GDM1 (cell line): ENCODE data around the gene FITM2.
"Not testable (repeated sequence)": the region's sequence is repeated elsewhere in the genome, so short reads cannot be mapped to it uniquely, and the experiment has no call there.

Source experiments
- DNase-seq: peaks from one replicate; lab custom pipeline; 2025; lab: John Stamatoyannopoulos, UW

Gene FITM2

DNA sequence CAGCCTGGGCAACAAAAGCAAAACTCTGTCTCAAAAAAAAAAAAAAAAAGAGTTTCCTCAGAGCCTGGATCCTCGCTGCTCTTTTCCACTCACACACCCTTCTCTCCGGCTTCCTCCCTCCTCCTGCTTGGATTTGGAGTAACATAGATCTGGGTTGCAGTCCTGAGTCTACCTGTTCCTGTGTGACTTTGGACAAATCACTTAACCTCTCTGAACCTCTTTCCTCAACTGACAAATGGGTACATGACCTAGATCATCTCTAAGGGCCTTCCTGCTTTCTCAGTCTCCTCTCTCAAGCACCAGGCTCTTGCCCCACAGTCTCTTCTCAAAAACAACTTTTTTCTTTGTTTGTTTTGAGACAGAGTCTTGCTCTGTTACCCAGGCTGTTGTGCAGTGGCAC is 20.2 kb upstream of the FITM2 start:
- DNase-seq, result no peak

DNA sequence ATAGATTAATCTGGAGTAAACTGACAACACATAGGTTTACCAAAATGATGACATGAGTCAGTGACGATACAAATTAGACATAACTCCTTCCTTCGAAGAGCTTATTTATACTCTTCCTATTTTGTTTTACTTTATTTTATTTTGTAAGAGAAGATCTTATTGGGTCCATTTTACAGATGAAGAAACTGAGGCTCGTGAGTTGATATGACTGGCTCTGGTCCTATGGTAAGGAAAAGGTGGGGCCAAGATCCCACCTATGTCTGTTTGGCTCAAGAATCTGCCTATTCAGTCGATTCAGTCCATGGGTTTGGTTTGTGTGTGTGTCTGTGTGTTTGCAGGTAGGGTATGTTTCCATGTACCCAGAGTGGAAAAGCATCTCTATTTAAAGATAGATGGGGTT is 17.4 kb upstream of the FITM2 start:
- no peak for DNase-seq

DNA sequence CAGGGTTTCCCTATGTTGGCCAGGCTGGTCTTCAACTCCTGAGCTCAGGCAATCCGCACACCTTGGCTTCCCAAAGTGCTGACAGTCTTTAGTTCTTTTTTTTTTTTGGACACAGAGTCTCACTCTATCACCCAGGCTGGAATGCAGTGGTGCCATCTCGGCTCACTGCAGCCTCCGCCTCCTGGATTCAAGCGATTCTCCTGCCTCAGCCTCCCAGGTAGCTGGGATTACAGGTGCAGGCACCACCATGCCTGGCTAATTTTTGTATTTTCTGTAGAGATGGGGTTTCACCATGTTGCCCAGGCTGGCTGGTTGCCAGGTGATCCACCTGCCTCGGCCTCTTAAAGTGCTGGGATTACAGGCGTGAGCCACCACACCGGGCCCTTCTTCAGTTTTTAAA is 16.7 kb upstream of the FITM2 start:
- DNase-seq, result not testable (repeated sequence)

DNA sequence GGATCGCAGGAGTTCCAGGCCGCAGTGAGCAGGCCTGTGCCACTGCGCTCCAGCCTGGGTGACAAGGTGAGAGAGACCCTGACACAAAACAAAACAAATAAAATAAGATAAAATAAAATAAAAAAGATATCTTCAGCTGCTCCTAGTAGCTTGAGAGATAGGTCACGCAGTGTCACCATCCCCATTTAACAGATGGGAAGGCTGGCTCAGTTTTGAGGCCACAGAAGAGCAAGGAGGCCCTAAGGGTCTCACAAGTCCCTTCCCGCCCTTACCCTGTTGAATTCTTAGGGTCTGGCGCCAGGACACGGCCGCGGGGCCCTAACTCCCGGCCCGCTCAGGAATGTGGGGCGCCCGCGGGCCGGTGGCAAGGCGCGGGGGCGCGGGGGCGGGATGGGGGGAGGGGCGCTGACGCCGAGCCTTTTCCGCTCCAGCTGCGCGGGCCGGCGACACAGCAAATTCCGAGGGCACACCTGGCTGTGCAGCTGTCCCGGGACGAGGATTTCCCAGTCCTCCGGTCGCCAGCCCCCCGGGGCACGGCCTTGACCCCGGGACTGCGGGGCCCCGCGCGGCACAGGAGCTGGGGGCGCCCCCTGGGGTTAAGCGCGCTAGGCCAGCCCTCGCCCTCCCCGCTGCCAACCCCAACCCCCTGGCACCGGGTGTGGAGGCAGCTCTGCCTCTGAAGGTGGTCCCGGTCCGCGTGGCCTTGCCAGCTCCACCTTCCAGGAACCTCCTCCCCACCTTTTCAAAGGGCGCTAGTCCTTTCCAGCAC is 15.6 kb upstream of the FITM2 start:
- no peak for DNase-seq

DNA sequence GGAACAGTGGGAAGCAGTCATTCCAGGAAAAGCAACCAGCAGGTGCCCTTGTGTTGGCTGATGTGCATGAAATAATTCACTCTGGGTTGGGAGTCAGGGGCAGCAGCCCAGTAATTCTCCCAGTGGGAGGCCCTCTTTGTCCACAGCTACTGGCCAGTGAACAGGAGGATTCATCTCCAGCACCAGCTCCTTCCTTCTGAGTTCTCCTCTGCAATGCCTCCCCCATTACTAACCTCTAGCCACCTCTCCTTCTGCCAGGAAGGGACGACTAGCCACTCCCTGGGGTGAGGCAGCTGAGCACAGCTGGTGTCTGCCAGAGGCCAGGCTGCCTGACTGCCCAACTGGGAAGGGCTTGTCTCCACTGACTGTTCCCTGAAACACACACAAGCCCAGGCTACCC is 13.3 kb upstream of the FITM2 start:
- no peak for DNase-seq

DNA sequence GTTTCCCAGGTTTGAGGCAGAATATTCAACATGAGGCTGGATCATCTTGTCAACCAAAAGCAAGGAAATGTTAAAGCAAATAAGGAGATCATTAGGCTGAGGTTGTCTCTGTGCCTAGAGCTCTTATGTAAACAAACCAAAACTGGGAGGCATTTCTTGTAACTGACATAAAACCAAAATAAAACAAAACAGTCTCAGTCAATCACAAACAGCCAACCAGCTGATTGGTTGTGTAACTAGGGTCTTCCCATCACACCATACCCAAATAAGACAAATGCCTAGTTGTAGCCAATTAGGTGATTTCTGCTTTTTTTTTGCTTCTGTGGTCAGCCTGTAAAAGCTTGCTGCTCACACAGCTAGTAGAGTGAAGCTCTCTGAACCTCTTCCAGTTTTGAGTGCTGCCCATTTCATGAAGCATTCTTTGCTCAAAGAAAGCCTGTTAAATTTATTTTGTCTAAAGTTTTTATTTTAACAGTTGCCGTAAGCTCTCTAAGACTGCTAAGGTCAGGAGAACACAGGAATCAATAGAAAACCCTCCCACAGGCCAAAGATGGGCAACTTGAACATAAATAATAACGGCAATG is 8.9 kb upstream of the FITM2 start:
- DNase-seq, result no peak

DNA sequence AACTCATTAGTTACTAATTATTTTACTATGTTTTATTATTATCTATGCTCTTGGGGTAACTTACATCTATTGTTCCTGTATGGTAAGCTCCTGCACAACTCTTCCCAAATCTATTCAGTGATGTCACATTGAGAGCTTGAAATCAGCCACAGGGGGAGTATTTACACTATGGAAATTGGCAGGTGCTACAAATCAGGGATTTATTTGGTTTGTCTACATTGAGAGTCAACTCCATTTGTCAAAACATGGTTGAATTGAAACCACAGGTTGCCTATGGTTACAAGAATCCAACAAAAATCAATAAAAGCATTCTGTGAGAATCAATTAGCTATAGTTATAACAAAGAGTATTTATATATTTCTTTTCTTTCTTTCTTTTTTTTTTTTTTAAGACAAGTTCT is 3.9 kb upstream of the FITM2 start:
- no peak for DNase-seq

DNA sequence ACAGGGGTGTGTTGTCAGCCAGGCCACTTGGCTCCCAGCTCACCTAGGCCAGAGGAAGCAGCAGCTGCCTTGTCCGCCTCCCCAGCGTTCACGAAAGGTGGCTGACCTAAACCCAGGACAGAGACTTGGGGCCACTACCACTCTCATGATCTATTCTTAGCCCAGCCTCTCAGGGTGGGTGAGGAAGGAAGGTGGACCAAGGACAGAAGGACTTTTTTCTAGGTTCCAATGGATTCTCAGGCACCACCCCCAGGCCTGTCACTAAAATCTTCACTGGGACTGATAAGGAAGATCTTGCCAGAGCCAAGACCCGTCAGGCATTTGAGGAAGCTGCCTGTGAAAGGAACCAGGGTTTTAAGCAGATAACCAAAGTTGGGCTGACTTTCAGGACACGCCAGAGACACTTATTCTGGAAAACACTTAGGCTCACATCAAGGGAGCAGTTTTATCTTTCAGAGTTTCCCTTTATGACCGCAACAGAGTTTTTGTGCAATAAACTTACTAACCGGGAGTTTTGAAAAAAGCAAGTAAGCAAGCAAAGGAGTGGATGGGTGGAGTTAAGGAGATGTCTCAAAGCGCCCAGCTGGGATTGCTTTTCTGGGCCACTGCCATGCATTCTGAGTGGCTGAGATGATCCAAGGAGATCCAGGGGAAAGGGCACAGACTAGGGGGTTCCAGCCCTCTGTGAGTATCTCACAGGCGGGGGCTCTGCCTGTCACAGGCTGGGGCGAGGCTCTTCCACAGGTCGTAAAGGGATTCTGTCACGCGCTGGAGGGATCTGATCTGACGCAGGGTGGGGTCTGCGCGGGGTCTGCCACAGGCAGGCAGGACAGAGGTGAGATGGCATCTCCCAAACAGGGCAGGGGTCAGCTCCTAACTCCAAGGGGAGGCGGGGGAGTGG is 989 bp downstream of the FITM2 start:
- DNase-seq, result peak; percentile 3

DNA sequence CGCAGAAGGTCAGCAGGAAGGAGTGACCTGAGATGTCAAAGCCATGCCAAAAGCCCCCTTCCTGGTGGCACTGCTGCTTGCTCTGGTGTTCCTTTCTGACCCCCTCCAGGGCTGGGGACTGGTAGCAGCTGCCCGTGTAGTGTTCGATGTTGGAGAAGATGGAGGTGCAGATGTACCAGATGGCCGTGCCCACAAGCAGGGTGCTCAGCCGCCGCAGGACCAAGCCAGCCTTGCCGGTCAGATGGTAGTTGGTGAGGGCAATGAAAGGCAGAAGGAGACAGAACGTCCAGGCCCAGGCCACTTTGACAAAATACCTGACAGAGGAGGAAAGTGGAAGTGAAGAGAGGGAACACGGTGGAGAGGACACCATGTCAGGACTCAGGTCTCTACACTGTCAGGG is 4.1 kb downstream of the FITM2 start:
- no peak for DNase-seq

DNA sequence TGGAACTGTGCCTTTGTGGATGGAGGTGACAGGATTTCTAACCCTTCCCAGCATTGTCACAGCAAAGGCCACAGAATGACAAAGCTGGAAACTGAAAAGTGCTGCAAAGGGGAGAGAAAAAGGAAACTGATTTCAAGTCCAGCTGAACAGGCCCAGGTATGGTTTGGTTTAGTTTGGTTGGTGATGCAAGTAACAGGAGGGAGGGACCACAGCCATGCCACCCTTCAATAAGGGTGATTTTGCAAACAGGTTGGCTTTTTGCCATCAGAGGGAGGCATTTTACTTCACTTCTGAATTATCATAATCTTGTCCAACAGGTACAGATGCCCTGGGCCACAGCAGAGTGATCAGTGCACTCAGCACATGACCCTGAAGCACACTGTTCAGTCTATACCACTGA is 6.6 kb downstream of the FITM2 start:
- no peak for DNase-seq

DNA sequence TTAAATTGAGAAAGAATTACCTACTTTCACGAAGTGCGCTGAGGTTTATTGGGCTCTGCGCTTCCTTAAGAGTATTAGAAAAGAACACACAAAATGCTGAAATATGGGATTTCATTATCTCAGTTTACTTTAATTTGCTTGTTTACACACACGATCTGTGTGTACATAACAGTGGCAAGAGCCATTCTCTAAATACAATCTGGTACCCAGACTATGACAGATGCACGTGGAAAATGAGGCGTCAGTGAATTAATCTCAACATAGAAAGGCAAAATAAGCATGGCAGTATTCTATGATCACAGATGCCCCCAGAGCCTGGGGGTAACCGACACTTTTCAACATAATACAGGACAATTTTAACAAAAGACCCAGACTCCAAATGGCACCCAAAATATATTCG is 8.3 kb downstream of the FITM2 start:
- DNase-seq, result no peak

DNA sequence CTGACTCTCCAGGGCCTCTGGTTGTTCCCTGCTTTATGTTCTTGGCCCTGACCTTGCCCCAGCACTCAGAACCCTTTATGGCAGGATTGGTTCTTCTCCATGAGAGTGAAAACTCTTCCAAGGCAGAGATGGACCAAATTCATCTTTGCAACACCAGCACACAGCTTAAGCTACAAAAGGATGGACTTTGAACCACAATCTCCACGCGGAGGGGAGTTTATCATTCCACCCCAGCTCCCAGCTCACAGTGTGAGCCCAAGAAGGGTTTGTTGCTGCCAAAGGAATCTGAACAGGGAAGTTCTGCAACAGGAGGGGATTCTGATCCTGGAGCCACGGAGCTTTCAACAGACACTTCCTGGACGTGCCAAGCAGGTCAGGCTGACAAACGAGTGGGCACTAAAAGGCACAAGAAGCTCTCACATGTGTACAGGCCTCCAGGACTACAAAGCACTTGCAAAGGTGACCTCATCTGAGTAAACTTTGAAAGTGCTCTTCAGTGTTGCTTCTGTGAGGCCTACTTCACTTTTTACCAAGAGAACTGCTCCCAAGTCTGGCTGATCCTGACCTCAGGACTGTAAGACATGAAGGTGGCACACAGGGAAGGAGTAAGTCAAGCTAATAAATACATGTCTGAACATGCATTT is 8.9 kb downstream of the FITM2 start:
- no peak for DNase-seq

DNA sequence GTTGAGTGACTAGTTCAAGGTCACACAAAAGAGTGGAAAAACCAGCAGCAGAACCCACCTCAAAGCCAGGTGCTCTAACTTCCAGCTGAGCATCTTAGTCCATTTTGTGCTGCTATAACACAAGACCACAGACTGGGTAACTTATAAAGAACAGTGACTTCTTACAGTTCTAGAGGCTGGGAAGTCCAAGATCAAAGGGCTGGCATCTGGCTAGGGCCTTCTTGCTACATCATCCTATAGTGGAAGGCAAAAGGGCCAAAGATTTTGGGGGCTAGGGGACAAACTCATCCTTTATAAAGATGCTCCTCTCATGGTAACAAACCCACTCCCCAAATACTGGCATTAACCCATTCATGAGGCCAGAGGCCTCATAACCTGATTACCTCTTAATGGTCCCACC is 9.7 kb downstream of the FITM2 start:
- DNase-seq, result no peak

DNA sequence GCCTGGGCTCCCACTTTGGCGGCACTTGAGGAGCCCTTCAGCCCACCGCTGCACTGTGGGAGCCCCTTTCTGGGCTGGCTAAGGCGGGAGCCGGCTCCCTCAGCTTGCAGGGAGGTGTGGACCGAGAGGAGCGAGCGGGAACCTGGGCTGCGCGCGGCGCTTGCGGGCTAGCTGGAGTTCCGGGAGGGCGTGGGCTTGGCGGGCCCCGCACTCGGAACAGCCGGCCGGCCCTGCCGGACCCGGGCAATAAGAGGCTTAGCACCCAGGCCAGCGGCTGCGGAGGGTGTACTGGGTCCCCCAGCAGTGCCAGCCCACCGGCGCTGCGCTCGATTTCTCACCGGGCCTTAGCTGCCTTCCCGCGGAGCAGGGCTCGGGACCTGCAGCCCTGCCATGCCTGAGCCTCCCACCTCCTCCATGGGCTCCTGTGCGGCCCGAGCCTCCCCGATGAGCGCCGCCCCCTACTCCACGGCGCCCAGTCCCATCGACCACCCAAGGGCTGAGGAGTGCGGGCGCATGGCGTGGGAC is 11.9 kb downstream of the FITM2 start:
- not testable (repeated sequence) for DNase-seq

DNA sequence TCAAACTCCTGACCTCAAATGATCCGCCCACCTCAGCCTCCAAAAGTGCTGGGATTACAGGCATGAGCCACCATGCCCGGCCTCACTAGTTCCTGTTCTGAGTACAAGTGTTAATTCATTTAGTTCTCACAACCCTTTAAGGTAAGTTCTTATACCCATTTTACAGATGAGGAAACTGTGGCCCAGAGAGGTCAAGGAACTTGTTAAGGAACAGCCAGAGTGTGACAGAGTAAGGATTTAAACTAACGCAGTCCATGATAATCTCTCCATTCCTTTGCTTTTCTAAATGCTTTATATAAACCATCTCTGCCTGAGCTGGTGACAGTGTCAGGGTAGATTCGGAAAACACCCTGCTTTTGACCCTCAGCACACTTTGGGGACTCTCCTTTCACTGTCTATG is 13.3 kb downstream of the FITM2 start:
- DNase-seq, result no peak

DNA sequence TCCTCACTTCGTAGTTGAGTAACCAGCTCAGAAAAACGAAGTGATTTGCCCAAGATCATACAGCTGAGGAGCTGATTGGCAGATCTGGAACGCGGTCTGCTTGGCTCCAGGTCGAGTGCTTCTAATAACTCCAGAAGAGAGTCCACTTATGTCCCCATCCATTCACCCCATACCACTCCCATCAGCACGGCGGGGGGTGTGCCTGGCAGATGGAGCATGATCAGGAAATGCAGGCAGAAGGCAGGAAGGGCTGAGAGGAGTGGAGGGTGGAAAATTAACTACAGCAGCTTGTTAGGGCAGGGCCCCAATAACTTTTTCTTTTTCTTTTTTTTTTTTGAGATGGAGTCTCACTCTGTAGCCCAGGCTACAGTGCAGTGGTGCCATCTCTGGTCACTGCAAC is 15.0 kb downstream of the FITM2 start:
- no peak for DNase-seq

DNA sequence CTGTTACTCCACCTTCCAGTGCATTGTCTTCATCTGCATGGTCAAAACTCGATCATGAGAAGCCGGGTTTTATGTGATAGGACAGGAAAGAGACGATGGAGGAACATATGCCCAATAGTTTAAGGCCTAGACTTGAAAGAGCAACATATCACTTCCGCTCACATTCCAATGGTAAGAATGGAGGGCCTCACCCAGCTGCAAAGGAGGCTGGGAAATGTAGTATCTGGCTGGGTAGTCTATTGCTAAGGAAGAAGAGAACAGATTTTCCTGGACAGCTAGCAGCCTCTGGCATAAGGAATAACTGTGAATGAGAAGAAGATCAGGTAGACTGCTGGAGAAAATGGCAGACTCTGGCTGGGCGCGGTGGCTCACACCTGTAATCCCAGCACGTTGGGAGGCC is 19.2 kb downstream of the FITM2 start:
- no peak for DNase-seq

DNA sequence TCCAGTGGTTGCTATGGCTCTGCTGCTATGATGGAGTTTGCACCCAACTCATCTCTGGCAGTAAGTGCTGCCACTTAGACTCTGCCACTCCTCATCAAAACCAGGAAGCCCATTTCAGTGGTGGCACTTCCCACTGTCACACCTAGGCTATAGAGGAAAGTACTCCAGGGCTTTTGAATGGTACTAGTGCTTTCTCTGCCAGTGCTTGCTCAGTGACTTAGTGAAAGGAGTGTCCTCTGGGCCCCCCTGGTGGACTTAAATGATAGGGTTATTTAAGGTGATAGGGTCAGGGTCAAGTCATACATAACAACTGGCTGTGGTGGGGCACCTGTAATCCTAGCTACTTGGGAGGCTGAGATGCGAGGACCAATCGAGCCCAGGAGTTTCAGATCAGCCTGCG is 22.8 kb downstream of the FITM2 start:
- DNase-seq, result no peak

DNA sequence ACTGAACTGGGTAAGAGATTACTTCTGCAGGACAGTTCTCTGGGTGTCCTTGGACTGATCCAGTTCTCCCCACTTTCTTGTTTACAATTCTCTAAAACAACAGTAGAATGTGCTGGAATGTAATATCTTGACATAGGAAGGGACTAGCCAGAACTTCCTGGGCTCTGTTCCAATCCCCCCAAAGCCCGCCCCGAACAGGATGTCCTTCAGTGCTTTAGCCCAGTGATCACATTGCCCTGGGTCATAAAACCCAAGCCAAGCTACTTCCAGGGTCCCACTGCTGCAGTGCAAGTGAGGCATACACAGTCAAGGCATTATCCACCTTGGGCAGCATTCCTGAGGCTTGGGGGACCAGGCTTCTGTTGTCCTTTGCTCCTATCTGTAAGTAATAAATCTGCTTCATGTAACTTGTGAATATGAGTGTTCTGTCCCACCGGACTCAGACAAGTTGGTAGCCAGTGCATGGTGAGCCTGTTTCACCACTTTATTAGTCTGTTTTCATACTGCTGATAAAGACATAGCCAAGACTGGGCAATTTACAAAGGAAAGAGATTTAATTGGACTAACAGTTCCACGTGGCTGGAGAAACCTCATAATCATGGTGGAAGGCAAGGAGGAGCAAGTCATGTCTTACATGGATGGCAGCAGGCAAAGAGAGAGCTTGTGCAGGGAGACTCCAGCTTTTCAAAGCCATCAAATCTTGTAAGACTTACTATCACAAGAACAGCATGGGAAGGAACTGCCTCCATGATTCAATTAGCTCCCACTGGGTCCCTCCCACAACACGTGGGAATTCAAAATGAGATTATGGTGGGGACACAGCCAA is 23.5 kb downstream of the FITM2 start:
- no peak for DNase-seq

DNA sequence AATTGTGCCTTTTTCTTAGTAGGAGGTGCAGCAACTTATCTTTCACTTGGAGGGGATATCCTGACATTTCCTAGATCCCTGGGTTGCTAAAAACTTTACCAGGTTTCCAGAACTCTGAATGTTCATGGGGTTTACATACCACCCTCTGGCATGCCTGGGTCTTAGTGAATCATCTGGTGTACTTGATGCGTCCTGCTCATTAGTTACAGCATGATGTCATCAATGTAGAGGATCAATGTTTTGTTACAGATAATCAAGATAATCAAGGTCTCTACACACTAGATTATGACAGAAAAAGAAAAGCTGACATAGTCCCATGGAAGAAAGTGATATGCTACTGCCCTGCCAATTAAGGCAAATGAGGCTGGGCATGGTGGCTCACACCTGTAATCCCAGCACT is 27.0 kb downstream of the FITM2 start:
- DNase-seq, result no peak

DNA sequence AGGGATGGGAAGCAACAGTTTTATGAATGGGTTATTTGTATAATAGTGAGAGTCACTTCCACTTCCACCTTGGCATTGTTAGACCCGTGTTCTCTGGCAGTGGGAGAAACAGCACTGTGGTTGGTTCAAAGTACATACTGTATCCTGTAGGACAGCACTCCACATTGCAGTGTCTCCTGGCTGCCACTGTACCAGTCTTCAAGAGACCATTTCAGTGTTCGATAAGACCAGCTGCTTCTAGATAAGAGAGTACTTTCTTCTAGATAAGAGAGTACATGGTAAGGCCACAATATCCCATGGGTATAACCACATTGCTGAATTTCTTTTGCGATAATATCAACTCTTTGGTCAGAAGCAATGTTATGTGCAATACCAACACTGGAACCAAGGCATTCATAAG is 28.8 kb downstream of the FITM2 start:
- DNase-seq, result no peak
